RCC 7860 (cell line): ENCODE results near the gene RABIF.

ENCODE experiments used
- DNase-seq: peaks from one replicate; pipeline ENCODE4 v3.0.0-alpha.2; 2015; ENCODE audit warnings: low spot score
- FAIRE-seq: peaks from 2 replicates; lab custom pipeline; 2012; peaks lifted over from hg19 to GRCh38; lab: Jason Lieb, UNC

Gene RABIF

GRCh38 chr1:202879128-202879527, 9.8 kb downstream of the RABIF start:
- DNase-seq (no peak), FAIRE-seq (no peak)

- DNase-seq (no peak), FAIRE-seq (no peak)
These were observed 15.9 kb downstream of the RABIF start for GRCh38 chr1:202873026-202873425.

- no peak for DNase-seq
- no peak for FAIRE-seq
These were observed 17.6 kb downstream of the RABIF start for GRCh38 chr1:202871367-202871766.

- no peak for FAIRE-seq
These were observed 26.0 kb downstream of the RABIF start for GRCh38 chr1:202862679-202863560.

GRCh38 chr1:202861420-202862132, 27.4 kb downstream of the RABIF start:
- FAIRE-seq: no peak
- DNase-seq: peak; percentile 51

More at GRCh38 chr1:202862679-202863560, 26.0 kb downstream of the RABIF start:
- no peak for DNase-seq

- DNase-seq (no peak), FAIRE-seq (no peak)
These were observed 28.1 kb downstream of the RABIF start for GRCh38 chr1:202860744-202861419.

- FAIRE-seq (no peak), DNase-seq (no peak)
These were observed 30.0 kb downstream of the RABIF start for GRCh38 chr1:202858789-202859414.

- FAIRE-seq (no peak), DNase-seq (no peak)
These were observed 30.6 kb downstream of the RABIF start for GRCh38 chr1:202858331-202858730.

GRCh38 chr1:202857136-202857610, 31.8 kb downstream of the RABIF start:
- DNase-seq: no peak
- FAIRE-seq: no peak

GRCh38 chr1:202856014-202856413, 32.9 kb downstream of the RABIF start:
- FAIRE-seq: no peak
- DNase-seq: no peak

- FAIRE-seq: no peak
- DNase-seq: no peak
These were observed 34.2 kb downstream of the RABIF start for GRCh38 chr1:202854787-202855186.

GRCh38 chr1:202852163-202852904, 36.6 kb downstream of the RABIF start:
- DNase-seq (no peak), FAIRE-seq (no peak)

- no peak for DNase-seq
- FAIRE-seq: no peak
These were observed 38.2 kb downstream of the RABIF start for GRCh38 chr1:202850593-202851362.

GRCh38 chr1:202848191-202848542, 40.8 kb downstream of the RABIF start:
- FAIRE-seq: no peak
- no peak for DNase-seq

- no peak for FAIRE-seq
- DNase-seq: no peak
These were observed 44.0 kb downstream of the RABIF start for GRCh38 chr1:202844935-202845334.

GRCh38 chr1:202844259-202844658, 44.7 kb downstream of the RABIF start:
- DNase-seq (no peak), FAIRE-seq (no peak)

- DNase-seq (no peak), FAIRE-seq (no peak)
These were observed 45.9 kb downstream of the RABIF start for GRCh38 chr1:202843081-202843480.

- FAIRE-seq (no peak), DNase-seq (no peak)
These were observed 51.1 kb downstream of the RABIF start for GRCh38 chr1:202837746-202838262.
